ENCODE results near the gene NMT1. TPM values are rescaled to one million over a fixed set of nuclear protein-coding genes. Genes with fewer than 3 reads are reported as not detected.
A peak's percentile ranks its signal among the peaks of the same experiment; 100 is the strongest.
"Not testable (repeated sequence)": the region's sequence is repeated elsewhere in the genome, so short reads cannot be mapped to it uniquely, and the experiment has no call there.

The NMT1 gene
- total RNA-seq, 1 donor from 2014 or later, result 118 TPM

- DNase-seq (ENCODE audit: low read depth, low spot score), result no peak
- H3K4me1 Mint-ChIP-seq, result peaks cover 27% of the 10 kb centered on the region
- no peaks in the 10 kb centered on the region for H3K36me3 Mint-ChIP-seq (ENCODE audit: low read depth)
- no peaks in the 10 kb centered on the region for H3K27me3 Mint-ChIP-seq (ENCODE audit: low read depth)
- peak overlapping the region; percentile 93 for H3K4me3 Mint-ChIP-seq
- TF ChIP-seq, protein P1, sequence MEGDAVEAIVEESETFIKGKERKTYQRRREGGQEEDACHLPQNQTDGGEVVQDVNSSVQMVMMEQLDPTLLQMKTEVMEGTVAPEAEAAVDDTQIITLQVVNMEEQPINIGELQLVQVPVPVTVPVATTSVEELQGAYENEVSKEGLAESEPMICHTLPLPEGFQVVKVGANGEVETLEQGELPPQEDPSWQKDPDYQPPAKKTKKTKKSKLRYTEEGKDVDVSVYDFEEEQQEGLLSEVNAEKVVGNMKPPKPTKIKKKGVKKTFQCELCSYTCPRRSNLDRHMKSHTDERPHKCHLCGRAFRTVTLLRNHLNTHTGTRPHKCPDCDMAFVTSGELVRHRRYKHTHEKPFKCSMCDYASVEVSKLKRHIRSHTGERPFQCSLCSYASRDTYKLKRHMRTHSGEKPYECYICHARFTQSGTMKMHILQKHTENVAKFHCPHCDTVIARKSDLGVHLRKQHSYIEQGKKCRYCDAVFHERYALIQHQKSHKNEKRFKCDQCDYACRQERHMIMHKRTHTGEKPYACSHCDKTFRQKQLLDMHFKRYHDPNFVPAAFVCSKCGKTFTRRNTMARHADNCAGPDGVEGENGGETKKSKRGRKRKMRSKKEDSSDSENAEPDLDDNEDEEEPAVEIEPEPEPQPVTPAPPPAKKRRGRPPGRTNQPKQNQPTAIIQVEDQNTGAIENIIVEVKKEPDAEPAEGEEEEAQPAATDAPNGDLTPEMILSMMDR (conservative IDR thresholded peaks at IDR 0.05), result no peak
- no peaks in the 10 kb centered on the region for H3K9me3 Mint-ChIP-seq
- peak overlapping the region; percentile 92 for H3K27ac Mint-ChIP-seq (ENCODE audit: unreplicated experiment)
Measured at GRCh38 chr17:45050481-45051059, 10.5 kb upstream of the NMT1 start.

GRCh38 chr17:45051060-45051719 is 9.9 kb upstream of the NMT1 start, which contains the start of gene DCAKD:
Gene DCAKD (minus strand): TSS chr17:45051632. CDS start chr17:45034885, 16,747 bp downstream.
- no peaks in the 10 kb centered on the region for H3K27me3 Mint-ChIP-seq (ENCODE audit: low read depth)
- no peaks in the 10 kb centered on the region for H3K36me3 Mint-ChIP-seq (ENCODE audit: low read depth)
- peak within 1 kb of the TSS; percentile 92 for H3K27ac Mint-ChIP-seq (ENCODE audit: unreplicated experiment)
- peaks cover 27% of the 10 kb centered on the region for H3K4me1 Mint-ChIP-seq
- TF ChIP-seq, protein P1 (conservative IDR thresholded peaks at IDR 0.05), result no peak
- H3K4me3 Mint-ChIP-seq, result peak within 1 kb of the TSS; percentile 93
- no peaks in the 10 kb centered on the region for H3K9me3 Mint-ChIP-seq
- DNase-seq (ENCODE audit: low read depth, low spot score), result peak; percentile 79

GRCh38 chr17:45051720-45052051 is 9.4 kb upstream of the NMT1 start:
- not testable (repeated sequence) for DNase-seq (ENCODE audit: low read depth, low spot score); H3K4me3 Mint-ChIP-seq; H3K9me3 Mint-ChIP-seq; H3K36me3 Mint-ChIP-seq (ENCODE audit: low read depth); H3K27me3 Mint-ChIP-seq (ENCODE audit: low read depth); H3K27ac Mint-ChIP-seq (ENCODE audit: unreplicated experiment)
- peaks cover 26% of the 10 kb centered on the region for H3K4me1 Mint-ChIP-seq

- DNase-seq (ENCODE audit: low read depth, low spot score), result peak; percentile 33
- no peaks in the 10 kb centered on the region for H3K36me3 Mint-ChIP-seq (ENCODE audit: low read depth)
- H3K4me1 Mint-ChIP-seq, result peaks cover 21% of the 10 kb centered on the region
- H3K27ac Mint-ChIP-seq (ENCODE audit: unreplicated experiment), result peak overlapping the region; percentile 50
- H3K9me3 Mint-ChIP-seq, result no peaks in the 10 kb centered on the region
- peak overlapping the region; percentile 84 for H3K4me3 Mint-ChIP-seq
- no peaks in the 10 kb centered on the region for H3K27me3 Mint-ChIP-seq (ENCODE audit: low read depth)
- TF ChIP-seq, protein P1 (conservative IDR thresholded peaks at IDR 0.05), result no peak
Measured at GRCh38 chr17:45052052-45052772, 8.9 kb upstream of the NMT1 start.

DNA sequence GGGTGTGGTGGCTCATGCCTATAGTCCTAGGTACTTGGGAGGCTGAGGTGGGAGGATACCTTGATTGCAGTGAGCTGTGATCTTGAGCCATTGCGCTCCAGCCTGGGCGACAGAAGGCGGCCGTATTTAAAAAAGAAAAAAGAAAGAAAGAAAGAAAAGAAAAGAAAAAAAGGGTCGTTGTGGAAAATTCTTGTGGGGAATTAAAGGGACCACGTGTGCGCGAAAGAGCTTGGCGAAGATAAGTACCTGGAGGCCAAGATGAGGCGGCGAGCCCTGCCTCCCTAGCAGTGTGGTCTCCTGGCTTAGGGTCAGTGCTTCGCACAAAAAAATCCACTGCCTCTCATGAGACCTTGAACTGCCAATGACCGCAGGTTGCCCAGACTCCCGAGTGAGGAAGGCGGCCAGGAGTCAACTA is 728 bp upstream of the NMT1 start:
- no peak for DNase-seq (ENCODE audit: low read depth, low spot score)
- Mint-ChIP-seq H3K4me3 (peak overlapping the region; percentile 99), H3K4me1 (peaks cover 35% of the 10 kb centered on the region), H3K36me3 (ENCODE audit: low read depth) (no peaks in the 10 kb centered on the region), H3K9me3 (no peaks in the 10 kb centered on the region), H3K27ac (ENCODE audit: unreplicated experiment) (peak overlapping the region; percentile 90), H3K27me3 (ENCODE audit: low read depth) (no peaks in the 10 kb centered on the region)
- TF ChIP-seq, protein P1 (conservative IDR thresholded peaks at IDR 0.05), result no peak

Data from neural crest cell (in vitro differentiated cells).